22Rv1 (cell line): ENCODE data around the gene PRRX1.

Experiments
- H3K27ac ChIP-seq: fragments of 450-650 bp; 2 replicates; pipeline ENCODE4 v1.5.1; 2017
- ZFX ChIP-seq: fragments of 450-650 bp; IDR thresholded peaks from 2 replicates; pipeline ENCODE4 v1.6.1; 2017; ENCODE audit warnings: antibody characterized with exemption, borderline replicate concordance
- TF ChIP-seq, protein P1 (sequence below): fragments of 450-650 bp; IDR thresholded peaks from 2 replicates; pipeline ENCODE4 v1.5.1; 2017; ENCODE audit warnings: mild to moderate bottlenecking

PRRX1 gene

GRCh38 chr1:170664093-170664827, at the start of gene PRRX1:
Gene PRRX1 (plus strand): TSS chr1:170664131. CDS start chr1:170664219, 88 bp downstream.
- no peak for TF ChIP-seq ZFX
- TF ChIP-seq, protein P1, sequence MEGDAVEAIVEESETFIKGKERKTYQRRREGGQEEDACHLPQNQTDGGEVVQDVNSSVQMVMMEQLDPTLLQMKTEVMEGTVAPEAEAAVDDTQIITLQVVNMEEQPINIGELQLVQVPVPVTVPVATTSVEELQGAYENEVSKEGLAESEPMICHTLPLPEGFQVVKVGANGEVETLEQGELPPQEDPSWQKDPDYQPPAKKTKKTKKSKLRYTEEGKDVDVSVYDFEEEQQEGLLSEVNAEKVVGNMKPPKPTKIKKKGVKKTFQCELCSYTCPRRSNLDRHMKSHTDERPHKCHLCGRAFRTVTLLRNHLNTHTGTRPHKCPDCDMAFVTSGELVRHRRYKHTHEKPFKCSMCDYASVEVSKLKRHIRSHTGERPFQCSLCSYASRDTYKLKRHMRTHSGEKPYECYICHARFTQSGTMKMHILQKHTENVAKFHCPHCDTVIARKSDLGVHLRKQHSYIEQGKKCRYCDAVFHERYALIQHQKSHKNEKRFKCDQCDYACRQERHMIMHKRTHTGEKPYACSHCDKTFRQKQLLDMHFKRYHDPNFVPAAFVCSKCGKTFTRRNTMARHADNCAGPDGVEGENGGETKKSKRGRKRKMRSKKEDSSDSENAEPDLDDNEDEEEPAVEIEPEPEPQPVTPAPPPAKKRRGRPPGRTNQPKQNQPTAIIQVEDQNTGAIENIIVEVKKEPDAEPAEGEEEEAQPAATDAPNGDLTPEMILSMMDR, result no peak
- 0 out of 2 replicates have a peak within 1 kb of the TSS, but pooled peaks have one; percentile 13 for H3K27ac ChIP-seq

DNA sequence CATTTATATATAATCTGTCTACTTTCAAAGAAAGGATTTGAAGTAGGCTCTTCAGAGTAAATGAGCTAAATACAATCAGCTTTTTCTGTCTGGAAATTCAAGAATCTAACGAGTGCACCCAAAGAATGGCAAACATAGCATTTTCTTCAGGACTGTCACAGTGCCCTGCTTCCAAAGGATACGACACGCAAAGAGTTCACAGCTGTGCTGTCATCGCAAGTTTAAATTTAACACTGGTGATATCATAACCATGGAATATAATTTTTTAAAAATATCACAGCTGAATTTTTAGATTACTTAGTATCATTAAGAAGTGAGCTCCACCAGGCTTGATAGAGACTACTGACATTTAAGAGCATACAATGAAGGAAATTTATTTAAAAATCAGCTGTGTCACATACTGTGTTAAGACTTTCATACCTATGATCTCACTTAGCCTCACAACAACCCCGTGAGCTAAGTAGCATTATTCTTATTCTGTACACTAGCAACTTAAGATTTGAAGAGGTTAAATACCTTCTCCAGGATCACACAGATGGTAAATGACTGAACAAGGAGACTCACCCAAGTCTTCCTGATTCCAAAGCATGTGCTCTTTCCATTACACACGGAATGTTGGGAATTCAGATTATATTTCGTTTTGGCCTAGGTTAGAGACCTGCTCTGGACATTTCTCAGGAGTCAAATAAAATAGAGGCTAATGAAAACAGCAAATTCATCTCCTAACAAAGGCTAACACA, 46.2 kb upstream of the PRRX1 start:
- H3K27ac ChIP-seq, result no peak overlapping the region
- TF ChIP-seq, protein P1, result no peak
- no peak for TF ChIP-seq ZFX

- no peak for TF ChIP-seq ZFX
- TF ChIP-seq, protein P1, result no peak
Observed at GRCh38 chr1:170618421-170618820, 45.5 kb upstream of the PRRX1 start.

GRCh38 chr1:170619241-170620028, 44.5 kb upstream of the PRRX1 start:
- TF ChIP-seq, protein P1, result no peak
- TF ChIP-seq ZFX, result no peak
- H3K27ac ChIP-seq, result no peak overlapping the region

More at GRCh38 chr1:170618421-170618820, 45.5 kb upstream of the PRRX1 start:
- no peak overlapping the region for H3K27ac ChIP-seq

DNA sequence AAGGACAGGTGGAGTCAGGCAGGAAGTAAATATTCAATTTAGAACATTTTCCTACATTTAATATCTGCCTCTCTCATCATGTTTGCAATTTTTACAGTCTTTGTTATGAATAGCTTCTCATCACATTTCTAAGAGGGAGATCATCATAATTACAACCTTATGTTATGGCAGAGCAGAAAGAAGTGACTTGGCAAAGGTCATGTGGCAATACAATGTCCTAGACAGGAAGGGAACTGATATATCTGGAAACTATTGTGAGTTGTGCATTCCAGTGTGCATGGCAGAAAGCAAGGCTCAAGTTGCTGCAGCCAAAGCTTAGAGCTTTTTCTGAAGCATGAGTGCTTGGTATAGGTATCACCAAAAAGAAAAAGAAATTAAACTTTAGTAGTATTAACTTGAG, 43.8 kb upstream of the PRRX1 start:
- no peak for TF ChIP-seq ZFX
- TF ChIP-seq, protein P1, result no peak
- no peak overlapping the region for H3K27ac ChIP-seq

DNA sequence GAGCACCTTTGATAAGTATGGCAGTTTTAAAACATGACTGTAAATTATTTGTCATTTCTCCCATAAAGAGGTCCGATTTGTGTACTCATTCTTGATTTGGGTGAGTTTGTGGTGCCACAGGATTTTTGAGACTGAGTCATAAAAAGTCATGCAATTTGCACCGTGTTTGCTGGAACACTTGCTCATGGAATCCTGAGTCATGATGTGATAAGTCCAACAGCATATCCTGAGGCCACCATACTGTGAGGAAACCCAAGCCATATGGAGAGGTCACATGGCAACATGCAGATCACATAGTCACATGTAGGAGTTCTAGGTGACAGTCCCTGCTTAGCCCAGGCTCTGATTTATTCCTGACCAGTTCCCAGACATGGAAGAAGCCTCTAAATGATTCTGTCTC, 40.8 kb upstream of the PRRX1 start:
- no peak for TF ChIP-seq ZFX
- TF ChIP-seq, protein P1, result no peak
- H3K27ac ChIP-seq, result no peak overlapping the region
